GM12874 (cell line): ENCODE results near the gene AGO4.

Experiments
- TF ChIP-seq, protein P1 (sequence below): IDR thresholded peaks from 2 replicates; pipeline ENCODE4 v1.5.1; 2011; ENCODE audit warnings: low read depth, mild to moderate bottlenecking, control low read depth, low read length, moderate library complexity; ENCODE audit not compliant: insufficient read depth

AGO4 gene

DNA sequence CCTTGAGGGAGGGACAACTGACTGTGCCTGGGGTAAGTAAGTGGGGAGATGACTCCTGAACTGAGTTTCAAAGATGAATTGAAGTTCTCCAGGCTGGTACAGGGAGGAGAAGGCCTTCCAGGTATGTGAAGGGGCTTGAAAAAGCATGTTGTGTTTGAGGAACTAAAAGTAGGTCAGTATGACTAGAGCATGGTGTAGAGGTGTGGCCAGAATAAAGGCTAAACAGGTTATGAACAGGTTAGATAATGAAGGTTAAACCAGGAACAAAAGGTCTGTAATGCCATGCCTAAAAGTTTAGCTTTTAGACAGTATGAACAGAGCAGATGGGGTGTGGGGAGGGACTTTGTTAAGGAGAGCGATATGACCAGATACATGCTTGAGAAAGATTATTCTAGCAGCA lies 30.7 kb upstream of the AGO4 start:
- TF ChIP-seq, protein P1, sequence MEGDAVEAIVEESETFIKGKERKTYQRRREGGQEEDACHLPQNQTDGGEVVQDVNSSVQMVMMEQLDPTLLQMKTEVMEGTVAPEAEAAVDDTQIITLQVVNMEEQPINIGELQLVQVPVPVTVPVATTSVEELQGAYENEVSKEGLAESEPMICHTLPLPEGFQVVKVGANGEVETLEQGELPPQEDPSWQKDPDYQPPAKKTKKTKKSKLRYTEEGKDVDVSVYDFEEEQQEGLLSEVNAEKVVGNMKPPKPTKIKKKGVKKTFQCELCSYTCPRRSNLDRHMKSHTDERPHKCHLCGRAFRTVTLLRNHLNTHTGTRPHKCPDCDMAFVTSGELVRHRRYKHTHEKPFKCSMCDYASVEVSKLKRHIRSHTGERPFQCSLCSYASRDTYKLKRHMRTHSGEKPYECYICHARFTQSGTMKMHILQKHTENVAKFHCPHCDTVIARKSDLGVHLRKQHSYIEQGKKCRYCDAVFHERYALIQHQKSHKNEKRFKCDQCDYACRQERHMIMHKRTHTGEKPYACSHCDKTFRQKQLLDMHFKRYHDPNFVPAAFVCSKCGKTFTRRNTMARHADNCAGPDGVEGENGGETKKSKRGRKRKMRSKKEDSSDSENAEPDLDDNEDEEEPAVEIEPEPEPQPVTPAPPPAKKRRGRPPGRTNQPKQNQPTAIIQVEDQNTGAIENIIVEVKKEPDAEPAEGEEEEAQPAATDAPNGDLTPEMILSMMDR = no peak

DNA sequence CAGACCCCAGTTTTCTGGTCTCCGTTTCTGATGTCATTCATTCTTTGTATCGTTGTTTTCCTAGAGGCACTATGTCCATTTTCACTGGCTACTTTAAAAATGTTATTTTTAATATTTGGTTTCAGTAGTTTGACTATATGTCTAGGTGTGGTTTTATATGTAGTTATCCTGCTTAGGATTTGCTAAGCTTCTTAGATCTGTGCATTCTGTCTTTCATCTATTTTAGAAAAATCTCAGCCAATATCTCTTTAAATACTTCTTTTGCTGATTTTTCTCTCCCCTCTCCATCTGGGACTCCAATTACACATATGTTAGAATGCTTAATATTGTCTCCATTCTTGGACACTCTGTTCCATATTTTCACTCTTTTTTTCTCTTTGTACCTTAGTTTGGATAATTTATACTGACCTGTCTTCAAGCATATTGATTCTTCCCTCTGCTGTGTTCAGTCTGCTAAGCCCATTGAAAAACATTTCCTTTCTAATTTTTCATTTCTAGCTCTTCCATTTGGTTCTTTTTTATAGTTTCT lies 24.7 kb upstream of the AGO4 start:
- TF ChIP-seq, protein P1 = no peak

DNA sequence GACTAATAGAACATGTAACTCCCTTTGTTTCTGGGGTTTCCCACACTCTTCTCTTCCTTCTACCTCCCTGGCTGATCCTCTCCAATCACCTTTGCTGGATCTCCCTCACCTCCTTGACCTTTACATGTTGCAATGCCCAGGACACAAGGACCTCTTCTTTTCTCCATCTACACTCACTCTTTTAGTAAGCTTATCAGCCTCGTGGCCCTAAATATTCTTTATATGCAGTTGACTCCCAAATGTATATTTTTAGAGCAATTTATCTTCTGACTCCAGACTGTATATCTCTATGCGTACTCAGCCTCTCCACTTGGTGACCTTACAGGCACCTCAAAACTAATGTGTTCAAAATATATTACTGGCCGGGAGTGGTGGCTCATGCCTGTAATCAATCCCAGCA lies 19.7 kb upstream of the AGO4 start:
- TF ChIP-seq, protein P1 = no peak

DNA sequence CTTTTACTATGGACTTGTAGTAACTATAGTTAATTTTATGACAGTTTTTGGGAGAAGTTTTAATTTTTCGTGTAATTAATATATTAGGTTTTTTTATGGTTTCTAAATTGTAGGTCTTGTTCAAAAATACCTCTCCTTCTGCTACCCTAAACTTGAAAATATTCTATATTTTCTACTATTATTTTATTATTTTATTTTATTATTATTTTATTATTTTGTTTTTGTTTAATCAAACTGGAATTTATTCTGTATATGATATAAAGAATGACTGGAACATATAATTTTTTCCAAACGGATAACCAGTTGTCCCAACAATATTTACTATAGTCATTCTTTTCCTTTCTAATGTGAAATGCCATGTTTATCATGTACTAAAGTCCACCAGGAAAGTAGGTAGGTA lies 17.1 kb upstream of the AGO4 start:
- TF ChIP-seq, protein P1 = no peak

DNA sequence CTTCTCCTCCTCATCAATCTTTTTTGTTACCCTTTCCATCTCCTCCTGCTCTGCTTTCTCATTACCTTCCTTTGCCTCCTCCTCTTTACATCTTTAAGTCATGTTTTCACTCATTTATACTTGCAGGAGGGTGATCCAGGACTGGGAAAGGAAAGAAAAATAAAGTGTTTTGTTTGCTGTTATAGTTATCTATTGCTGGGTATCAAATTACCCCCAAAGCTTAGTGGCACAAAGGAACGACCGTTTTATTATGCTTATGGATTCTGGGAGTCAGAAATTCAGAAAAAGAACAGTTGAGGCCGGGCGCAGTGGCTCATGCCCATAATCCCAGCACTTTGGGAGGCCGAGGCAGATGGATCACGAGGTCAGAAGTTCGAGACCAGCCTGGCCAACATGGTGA lies 12.5 kb upstream of the AGO4 start:
- TF ChIP-seq, protein P1 = no peak

DNA sequence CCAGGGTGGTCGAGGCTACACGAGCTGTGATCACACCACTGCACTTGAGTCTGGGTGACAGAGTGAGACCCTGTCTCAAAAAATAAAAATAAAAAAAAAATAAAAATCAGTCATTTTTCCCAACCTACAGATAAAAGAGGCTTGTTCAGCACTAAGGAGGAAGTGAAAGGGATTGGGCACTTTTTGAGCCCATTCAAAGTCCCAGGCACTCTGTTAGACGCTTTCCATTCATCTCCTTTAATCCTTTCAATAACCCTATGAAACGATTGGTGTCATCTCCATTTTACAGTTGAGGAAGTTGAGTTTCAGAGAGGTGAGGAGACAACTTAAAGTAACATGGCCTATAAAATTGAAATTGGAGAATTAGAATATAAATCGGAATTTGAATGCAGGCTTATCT lies 10.4 kb upstream of the AGO4 start:
- TF ChIP-seq, protein P1 = no peak

DNA sequence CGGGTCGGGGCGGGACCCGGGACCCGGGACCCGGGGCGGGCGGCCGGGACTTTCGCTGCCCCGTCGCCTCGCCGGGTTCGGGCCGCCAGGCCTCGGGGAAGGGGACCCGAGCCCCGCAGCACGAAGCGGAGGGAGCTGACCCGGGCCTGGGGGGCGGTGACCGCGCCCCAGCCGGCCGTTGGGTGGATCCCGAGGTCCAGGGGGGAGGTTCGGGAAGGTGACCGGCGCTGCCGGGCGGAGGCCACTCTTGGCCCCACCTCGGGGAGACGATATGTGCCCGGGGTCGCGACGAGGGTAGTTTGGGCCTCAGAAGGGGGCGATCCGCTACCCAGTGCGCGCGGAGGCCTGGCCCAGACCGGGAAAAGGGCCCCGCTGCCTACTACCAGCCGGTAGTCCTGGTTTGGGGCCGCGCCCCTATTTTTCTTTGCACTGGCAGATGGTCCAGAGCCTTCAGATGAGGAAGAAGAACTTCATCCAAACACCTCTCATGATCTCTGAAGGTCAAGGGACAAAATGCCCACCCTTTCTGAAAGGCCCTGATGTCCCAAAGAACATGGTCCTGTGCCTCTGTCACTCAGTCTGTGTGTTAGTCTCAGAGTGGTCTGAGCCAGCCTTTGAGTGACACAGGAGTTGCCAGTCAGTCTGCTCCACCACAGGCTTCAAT lies 766 bp downstream of the AGO4 start:
- TF ChIP-seq, protein P1 = no peak
